Naive thymus-derived CD8-positive, alpha-beta T cell (primary cell): ENCODE measurements around the gene UBR1. TPM values are rescaled to one million over a fixed set of nuclear protein-coding genes. Genes with fewer than 3 reads are reported as not detected.
"Not testable (repeated sequence)": the region's sequence is repeated elsewhere in the genome, so short reads cannot be mapped to it uniquely, and the experiment has no call there.

ENCODE experiments used
- ATAC-seq, 2 donors: fragments of 150-1000 bp; cut with Tn5 transposase in 1 of 2; sonication (Bioruptor Pico), chemical (Tn5 transposase) in 1 of 2; 1 replicate in 1 of 2; 2 replicates in 1 of 2; pipeline ENCODE4 v1.10.0; 2021; ENCODE audit warnings: mild to moderate bottlenecking in 2 of 2, moderate library complexity in 2 of 2
- POLR2A ChIA-PET: fragments of 350-600 bp; sonication (Branson Sonifier 250); formaldehyde crosslinking; loops from one replicate; lab custom pipeline; 2021; ENCODE audit warnings: antibody characterized with exemption; lab: Charles Lee
- DNase-seq, 10 donors: peaks; one replicate each; pipeline versions ENCODE4 v3.0.0 to v3.0.0-alpha.2; 2020 to 2022
- H3K27ac Mint-ChIP-seq, 10 donors: one replicate each; pipeline ENCODE4 v1.8.0; 2020 to 2022; ENCODE audit warnings: mild to moderate bottlenecking in 10 of 10, mixed read lengths in 10 of 10, moderate library complexity in 4 of 10, inconsistent platforms in 1 of 10
- H3K27me3 Mint-ChIP-seq, 5 donors: one replicate each; pipeline ENCODE4 v1.8.0; 2021 to 2022; ENCODE audit warnings: mixed read lengths in 5 of 5
- H3K36me3 Mint-ChIP-seq, 3 donors: one replicate each; pipeline ENCODE4 v1.8.0; 2020 to 2022; ENCODE audit warnings: mixed read lengths in 3 of 3, mild to moderate bottlenecking in 2 of 3, inconsistent platforms in 1 of 3
- H3K4me1 Mint-ChIP-seq, 4 donors: one replicate each; pipeline ENCODE4 v1.8.0; 2021 to 2022; ENCODE audit warnings: mixed read lengths in 4 of 4
- H3K4me3 Mint-ChIP-seq, 10 donors: one replicate each; pipeline ENCODE4 v1.8.0; 2020 to 2022; ENCODE audit warnings: mild to moderate bottlenecking in 10 of 10, mixed read lengths in 10 of 10, moderate library complexity in 6 of 10, inconsistent platforms in 1 of 10
- H3K9me3 Mint-ChIP-seq, 9 donors: one replicate each; pipeline ENCODE4 v1.8.0; 2020 to 2022; ENCODE audit warnings: mixed read lengths in 9 of 9, mild to moderate bottlenecking in 3 of 9, inconsistent platforms in 1 of 9, moderate library complexity in 1 of 9
- polyA plus RNA-seq, 3 donors: library from polyadenylated mRNA; unstranded; fragments of 300-500 nt; fragmentation: Illumina TruSeq; gene quantifications; one replicate each; pipeline ENCODE4 v1.2.3, GENCODE V29; 2021
- total RNA-seq, 8 experiments: library from RNA in 2 of 8; stranded (reverse) in 2 of 8; gene quantifications; one replicate each; pipeline ENCODE4 v1.2.3 and lab custom pipeline; 2021 to 2026

UBR1 gene
- total and polyA plus RNA-seq, 5 experiments from 2014 or later = 16.1 to 52.4 (median 20.8) TPM

GRCh38 chr15:43132830-43133429, 27.1 kb upstream of the UBR1 start:
- DNase-seq = no peak
- Mint-ChIP-seq H3K27ac (peak overlapping the region; percentile 83 to 96 (median 92)), H3K9me3 (peaks cover 0 to 9% (median 3%) of the 10 kb centered on the region in 9 donors), H3K36me3 (peaks cover 0 to 14% (median 12%) of the 10 kb centered on the region in 3 donors), H3K27me3 (peaks cover 0 to 6% (median 0%) of the 10 kb centered on the region in 5 donors), H3K4me1 (peaks cover 9 to 30% (median 23%) of the 10 kb centered on the region in 4 donors), H3K4me3 (peak overlapping the region; percentile 87 to 95 (median 90))
- no peak for ATAC-seq
- POLR2A ChIA-PET = interaction anchor here (1.1 to 2.8 kb wide), 3 partner anchors 16 to 53 kb away, joined by 3 to 13 read pairs (median 10); partner anchors contain the start of genes CCNDBP1 and UBR1

GRCh38 chr15:43128980-43129335, 23.1 kb upstream of the UBR1 start:
- Mint-ChIP-seq H3K4me3 (no peak overlapping the region), H3K27ac (peak overlapping the region in 1 of 10 donors; percentile 32), H3K27me3 (peaks cover 4 to 8% (median 6%) of the 10 kb centered on the region in 5 donors), H3K9me3 (peaks cover 0 to 9% (median 3%) of the 10 kb centered on the region in 9 donors), H3K4me1 (peaks cover 4 to 19% (median 10%) of the 10 kb centered on the region in 4 donors), H3K36me3 (peaks cover 0 to 3% (median 0%) of the 10 kb centered on the region in 3 donors)
- no peak for DNase-seq
- POLR2A ChIA-PET = no interaction called here
- ATAC-seq = no peak

- Mint-ChIP-seq H3K27ac (peak overlapping the region in 2 of 10 donors; percentile 32 to 49), H3K4me1 (peaks cover 4 to 22% (median 11%) of the 10 kb centered on the region in 4 donors)
- not testable (repeated sequence) for H3K27me3 Mint-ChIP-seq, ATAC-seq, H3K9me3 Mint-ChIP-seq, H3K4me3 Mint-ChIP-seq, H3K36me3 Mint-ChIP-seq, DNase-seq
- POLR2A ChIA-PET = interaction anchor here (0.9 kb wide), 1 partner anchor 56 kb away, joined by 3 read pairs; no protein-coding TSS in a partner anchor
Observed at GRCh38 chr15:43128174-43128979, 22.5 kb upstream of the UBR1 start.

- ATAC-seq = no peak
- peaks cover 0 to 3% (median 0%) of the 10 kb centered on the region in 3 donors for H3K36me3 Mint-ChIP-seq
Observed at GRCh38 chr15:43127752-43128151, 21.9 kb upstream of the UBR1 start.

GRCh38 chr15:43126356-43126755, 20.5 kb upstream of the UBR1 start:
- Mint-ChIP-seq H3K9me3 (peaks cover 0 to 9% (median 3%) of the 10 kb centered on the region in 9 donors), H3K4me1 (peaks cover 8 to 27% (median 19%) of the 10 kb centered on the region in 4 donors), H3K27me3 (peaks cover 4 to 9% (median 6%) of the 10 kb centered on the region in 5 donors), H3K4me3 (no peak overlapping the region), H3K27ac (no peak overlapping the region), H3K36me3 (peaks cover 0 to 3% (median 0%) of the 10 kb centered on the region in 3 donors)
- DNase-seq (no peak), ATAC-seq (no peak)
- POLR2A ChIA-PET = no interaction called here

More at GRCh38 chr15:43127752-43128151, 21.9 kb upstream of the UBR1 start:
- H3K4me3 Mint-ChIP-seq = no peak overlapping the region
- peaks cover 6 to 23% (median 12%) of the 10 kb centered on the region in 4 donors for H3K4me1 Mint-ChIP-seq
- peaks cover 0 to 9% (median 3%) of the 10 kb centered on the region in 9 donors for H3K9me3 Mint-ChIP-seq
- DNase-seq = no peak
- POLR2A ChIA-PET = interaction anchor here (0.9 kb wide), 1 partner anchor 57 kb away, joined by 3 read pairs; no protein-coding TSS in a partner anchor
- no peak overlapping the region for H3K27ac Mint-ChIP-seq
- peaks cover 4 to 8% (median 6%) of the 10 kb centered on the region in 5 donors for H3K27me3 Mint-ChIP-seq

GRCh38 chr15:43125100-43125661, 19.3 kb upstream of the UBR1 start:
- Mint-ChIP-seq H3K27ac (peak overlapping the region in 1 of 10 donors; percentile 36), H3K36me3 (peaks cover 0 to 3% (median 0%) of the 10 kb centered on the region in 3 donors), H3K4me3 (no peak overlapping the region), H3K27me3 (peaks cover 4 to 10% (median 6%) of the 10 kb centered on the region in 5 donors), H3K4me1 (peaks cover 7 to 27% (median 19%) of the 10 kb centered on the region in 4 donors), H3K9me3 (peaks cover 0 to 9% (median 3%) of the 10 kb centered on the region in 9 donors)
- DNase-seq (no peak), ATAC-seq (no peak)
- POLR2A ChIA-PET = no interaction called here

GRCh38 chr15:43121863-43122262, 16.0 kb upstream of the UBR1 start:
- POLR2A ChIA-PET = interaction anchor here (2.2 kb wide), 1 partner anchor 16 kb away, joined by 9 read pairs; the partner anchor contains the start of gene UBR1
- Mint-ChIP-seq H3K4me1 (peaks cover 7 to 33% (median 16%) of the 10 kb centered on the region in 4 donors), H3K27me3 (peaks cover 4 to 12% (median 7%) of the 10 kb centered on the region in 5 donors), H3K9me3 (no peaks in the 10 kb centered on the region), H3K4me3 (peak overlapping the region in 7 of 10 donors; percentile 24 to 93 (median 90)), H3K36me3 (no peaks in the 10 kb centered on the region), H3K27ac (no peak overlapping the region)
- ATAC-seq (no peak), DNase-seq (no peak)

GRCh38 chr15:43118829-43119228, 13.0 kb upstream of the UBR1 start:
- no peaks in the 10 kb centered on the region for H3K9me3 Mint-ChIP-seq
- DNase-seq (no peak), ATAC-seq (no peak)
- POLR2A ChIA-PET = no interaction called here
- no peaks in the 10 kb centered on the region for H3K36me3 Mint-ChIP-seq
- H3K4me3 Mint-ChIP-seq = no peak overlapping the region
- peaks cover 0 to 13% (median 5%) of the 10 kb centered on the region in 5 donors for H3K27me3 Mint-ChIP-seq
- H3K27ac Mint-ChIP-seq = peak overlapping the region in 2 of 10 donors; percentile 39 to 57
- H3K4me1 Mint-ChIP-seq = peaks cover 7 to 33% (median 16%) of the 10 kb centered on the region in 4 donors

- peaks cover 6 to 29% (median 14%) of the 10 kb centered on the region in 4 donors for H3K4me1 Mint-ChIP-seq
- POLR2A ChIA-PET = no interaction called here
- H3K4me3 Mint-ChIP-seq = peak overlapping the region in 1 of 10 donors; percentile 3
- peak overlapping the region in 1 of 10 donors; percentile 39 for H3K27ac Mint-ChIP-seq
- ATAC-seq (no peak), DNase-seq (no peak)
- H3K36me3 Mint-ChIP-seq = no peaks in the 10 kb centered on the region
- H3K27me3 Mint-ChIP-seq = peaks cover 0 to 13% (median 5%) of the 10 kb centered on the region in 5 donors
- no peaks in the 10 kb centered on the region for H3K9me3 Mint-ChIP-seq
Observed at GRCh38 chr15:43118286-43118685, 12.4 kb upstream of the UBR1 start.

- POLR2A ChIA-PET = interaction anchor here (0.6 to 0.7 kb wide), 2 partner anchors 16 to 22 kb away, joined by 4 read pairs; no protein-coding TSS in a partner anchor
Observed at GRCh38 chr15:43111354-43111753, 5.5 kb upstream of the UBR1 start.

GRCh38 chr15:43107751-43108150, 1.9 kb upstream of the UBR1 start:
- Mint-ChIP-seq H3K9me3 (no peaks in the 10 kb centered on the region), H3K36me3 (peaks cover 0 to 6% (median 6%) of the 10 kb centered on the region in 3 donors), H3K27ac (peak overlapping the region in 1 of 10 donors; percentile 54), H3K4me1 (peaks cover 25 to 39% (median 34%) of the 10 kb centered on the region in 4 donors), H3K4me3 (no peak overlapping the region), H3K27me3 (peaks cover 0 to 3% (median 0%) of the 10 kb centered on the region in 5 donors)
- POLR2A ChIA-PET = no interaction called here
- DNase-seq (no peak), ATAC-seq (no peak)

More at GRCh38 chr15:43111354-43111753, 5.5 kb upstream of the UBR1 start:
- Mint-ChIP-seq H3K4me3 (no peak overlapping the region), H3K27ac (no peak overlapping the region), H3K4me1 (peaks cover 3 to 6% (median 4%) of the 10 kb centered on the region in 4 donors), H3K9me3 (no peaks in the 10 kb centered on the region), H3K36me3 (no peaks in the 10 kb centered on the region), H3K27me3 (peaks cover 0 to 4% (median 3%) of the 10 kb centered on the region in 5 donors)
- ATAC-seq (no peak), DNase-seq (no peak)

- Mint-ChIP-seq H3K9me3 (no peaks in the 10 kb centered on the region), H3K27me3 (peaks cover 0 to 3% (median 0%) of the 10 kb centered on the region in 5 donors), H3K4me3 (peak overlapping the region; percentile 89 to 99 (median 96)), H3K27ac (peak overlapping the region; percentile 97 to 99 (median 98)), H3K36me3 (peaks cover 0 to 17% (median 6%) of the 10 kb centered on the region in 3 donors), H3K4me1 (peaks cover 32 to 51% (median 45%) of the 10 kb centered on the region in 4 donors)
- ATAC-seq = no peak
- no peak for DNase-seq
- POLR2A ChIA-PET = interaction anchor here (0.6 to 1.8 kb wide), 4 partner anchors 16 to 1811 kb away, joined by 3 to 13 read pairs (median 6); partner anchors contain the start of gene TMEM62
Observed at GRCh38 chr15:43106486-43106829, 620 bp upstream of the UBR1 start.
